SIG-M5 treated with dmso at 0.1 percent for 504 hours (cell line): ENCODE data around the gene KRTAP10-4.
"Not testable (repeated sequence)": the region's sequence is repeated elsewhere in the genome, so short reads cannot be mapped to it uniquely, and the experiment has no call there.

Experiments used
- DNase-seq: peaks from one replicate; lab custom pipeline; 2025; ENCODE audit not compliant: unreplicated experiment; lab: John Stamatoyannopoulos, UW

The KRTAP10-4 gene

GRCh38 chr21:44596068-44596725, 22.7 kb downstream of the KRTAP10-4 start:
- DNase-seq: no peak

- no peak for DNase-seq
Measured at GRCh38 chr21:44598061-44598460, 24.5 kb downstream of the KRTAP10-4 start.

- DNase-seq: no peak
Measured at GRCh38 chr21:44599264-44600029, 25.9 kb downstream of the KRTAP10-4 start.

GRCh38 chr21:44600118-44600978, 26.8 kb downstream of the KRTAP10-4 start, which contains the start of gene KRTAP10-7:
KRTAP10-7 (plus strand) TSS chr21:44600597; CDS start chr21:44600622, 25 bp downstream.
- not testable (repeated sequence) for DNase-seq

- not testable (repeated sequence) for DNase-seq
Measured at GRCh38 chr21:44601091-44601490, 27.6 kb downstream of the KRTAP10-4 start.

- DNase-seq: no peak
Measured at GRCh38 chr21:44601596-44602462, 28.3 kb downstream of the KRTAP10-4 start.

- DNase-seq: no peak
Measured at GRCh38 chr21:44602463-44602850, 28.9 kb downstream of the KRTAP10-4 start.

GRCh38 chr21:44603109-44603875, 29.8 kb downstream of the KRTAP10-4 start:
- DNase-seq: no peak

- DNase-seq: no peak
Measured at GRCh38 chr21:44603911-44604310, 30.4 kb downstream of the KRTAP10-4 start.

- DNase-seq: no peak
Measured at GRCh38 chr21:44606495-44606894, 33.0 kb downstream of the KRTAP10-4 start.

- DNase-seq: no peak
Measured at GRCh38 chr21:44609193-44609592, 35.7 kb downstream of the KRTAP10-4 start.

- not testable (repeated sequence) for DNase-seq
Measured at GRCh38 chr21:44610157-44610843, 36.8 kb downstream of the KRTAP10-4 start.

- no peak for DNase-seq
Measured at GRCh38 chr21:44611551-44611950, 38.0 kb downstream of the KRTAP10-4 start.

GRCh38 chr21:44612029-44612486, 38.5 kb downstream of the KRTAP10-4 start, which contains the start of gene KRTAP10-8:
KRTAP10-8 (plus strand) TSS chr21:44612079; CDS start chr21:44612101, 22 bp downstream.
- DNase-seq: no peak

- DNase-seq: no peak
Measured at GRCh38 chr21:44612669-44613229, 39.2 kb downstream of the KRTAP10-4 start.

GRCh38 chr21:44613386-44614155, 40.0 kb downstream of the KRTAP10-4 start:
- no peak for DNase-seq

- DNase-seq: no peak
Measured at GRCh38 chr21:44614161-44614631, 40.7 kb downstream of the KRTAP10-4 start.

- no peak for DNase-seq
Measured at GRCh38 chr21:44614961-44615391, 41.4 kb downstream of the KRTAP10-4 start.
